ENCODE measurements around the gene HSPB1. TPM values are rescaled to one million over a fixed set of nuclear protein-coding genes. Genes with fewer than 3 reads are reported as not detected.
A peak's percentile ranks its signal among the peaks of the same experiment; 100 is the strongest.

The HSPB1 gene
- total RNA-seq, 1 donor from 2014 or later: 57.1 TPM

DNA sequence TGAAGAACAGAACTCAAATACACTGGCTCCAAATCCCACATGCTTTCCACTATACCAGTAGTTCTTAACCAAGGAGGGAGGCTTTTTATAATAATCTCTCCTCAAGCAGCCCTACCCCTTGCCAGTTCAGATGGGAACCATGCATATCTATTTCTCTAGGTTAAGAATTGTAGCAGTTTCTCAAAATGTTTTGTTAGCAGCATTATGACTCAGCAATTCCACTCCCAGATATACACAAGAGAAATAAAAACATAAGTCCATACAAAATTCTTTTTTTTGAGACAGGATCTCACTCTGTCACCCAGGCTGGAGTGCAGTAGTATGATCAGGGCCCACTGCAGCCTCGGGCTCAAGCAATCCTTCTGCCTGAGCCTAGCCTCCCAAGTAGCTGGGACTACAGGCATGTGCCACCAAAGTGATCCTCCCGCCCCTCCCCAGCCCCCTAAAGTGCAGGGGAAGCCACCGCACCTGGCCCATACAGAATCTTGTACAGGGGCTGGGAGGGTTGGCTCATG lies 38.2 kb downstream of the HSPB1 start:
- no peak overlapping the region for H3K4me3 Mint-ChIP-seq
- TF ChIP-seq, protein P1, sequence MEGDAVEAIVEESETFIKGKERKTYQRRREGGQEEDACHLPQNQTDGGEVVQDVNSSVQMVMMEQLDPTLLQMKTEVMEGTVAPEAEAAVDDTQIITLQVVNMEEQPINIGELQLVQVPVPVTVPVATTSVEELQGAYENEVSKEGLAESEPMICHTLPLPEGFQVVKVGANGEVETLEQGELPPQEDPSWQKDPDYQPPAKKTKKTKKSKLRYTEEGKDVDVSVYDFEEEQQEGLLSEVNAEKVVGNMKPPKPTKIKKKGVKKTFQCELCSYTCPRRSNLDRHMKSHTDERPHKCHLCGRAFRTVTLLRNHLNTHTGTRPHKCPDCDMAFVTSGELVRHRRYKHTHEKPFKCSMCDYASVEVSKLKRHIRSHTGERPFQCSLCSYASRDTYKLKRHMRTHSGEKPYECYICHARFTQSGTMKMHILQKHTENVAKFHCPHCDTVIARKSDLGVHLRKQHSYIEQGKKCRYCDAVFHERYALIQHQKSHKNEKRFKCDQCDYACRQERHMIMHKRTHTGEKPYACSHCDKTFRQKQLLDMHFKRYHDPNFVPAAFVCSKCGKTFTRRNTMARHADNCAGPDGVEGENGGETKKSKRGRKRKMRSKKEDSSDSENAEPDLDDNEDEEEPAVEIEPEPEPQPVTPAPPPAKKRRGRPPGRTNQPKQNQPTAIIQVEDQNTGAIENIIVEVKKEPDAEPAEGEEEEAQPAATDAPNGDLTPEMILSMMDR (conservative IDR thresholded peaks at IDR 0.05): no peak
- H3K9me3 Mint-ChIP-seq: no peaks in the 10 kb centered on the region
- H3K27ac Mint-ChIP-seq (ENCODE audit: unreplicated experiment): no peak overlapping the region
- peaks cover 14% of the 10 kb centered on the region for H3K36me3 Mint-ChIP-seq (ENCODE audit: low read depth)
- H3K27me3 Mint-ChIP-seq (ENCODE audit: low read depth): no peaks in the 10 kb centered on the region
- DNase-seq (ENCODE audit: low read depth, low spot score): no peak
- peaks cover 31% of the 10 kb centered on the region for H3K4me1 Mint-ChIP-seq

GRCh38 chr7:76342222-76342621 lies 39.7 kb downstream of the HSPB1 start:
- peak overlapping the region; percentile 58 for H3K27ac Mint-ChIP-seq (ENCODE audit: unreplicated experiment)
- peaks cover 36% of the 10 kb centered on the region for H3K4me1 Mint-ChIP-seq
- DNase-seq (ENCODE audit: low read depth, low spot score): no peak
- no peak overlapping the region for H3K4me3 Mint-ChIP-seq
- H3K36me3 Mint-ChIP-seq (ENCODE audit: low read depth): peaks cover 23% of the 10 kb centered on the region
- no peaks in the 10 kb centered on the region for H3K9me3 Mint-ChIP-seq
- H3K27me3 Mint-ChIP-seq (ENCODE audit: low read depth): no peaks in the 10 kb centered on the region
- TF ChIP-seq, protein P1 (conservative IDR thresholded peaks at IDR 0.05): no peak

GRCh38 chr7:76343294-76343930 lies 40.9 kb downstream of the HSPB1 start:
- peaks cover 39% of the 10 kb centered on the region for H3K4me1 Mint-ChIP-seq
- no peaks in the 10 kb centered on the region for H3K27me3 Mint-ChIP-seq (ENCODE audit: low read depth)
- peaks cover 27% of the 10 kb centered on the region for H3K36me3 Mint-ChIP-seq (ENCODE audit: low read depth)
- TF ChIP-seq, protein P1 (conservative IDR thresholded peaks at IDR 0.05): no peak
- DNase-seq (ENCODE audit: low read depth, low spot score): no peak
- H3K9me3 Mint-ChIP-seq: no peaks in the 10 kb centered on the region
- no peak overlapping the region for H3K4me3 Mint-ChIP-seq
- no peak overlapping the region for H3K27ac Mint-ChIP-seq (ENCODE audit: unreplicated experiment)

GRCh38 chr7:76343931-76344321 lies 41.5 kb downstream of the HSPB1 start:
- TF ChIP-seq, protein P1 (conservative IDR thresholded peaks at IDR 0.05): no peak
- Mint-ChIP-seq H3K4me1 (peaks cover 37% of the 10 kb centered on the region), H3K36me3 (ENCODE audit: low read depth) (peaks cover 27% of the 10 kb centered on the region), H3K27me3 (ENCODE audit: low read depth) (no peaks in the 10 kb centered on the region), H3K4me3 (no peak overlapping the region), H3K27ac (ENCODE audit: unreplicated experiment) (no peak overlapping the region), H3K9me3 (no peaks in the 10 kb centered on the region)
- no peak for DNase-seq (ENCODE audit: low read depth, low spot score)

DNA sequence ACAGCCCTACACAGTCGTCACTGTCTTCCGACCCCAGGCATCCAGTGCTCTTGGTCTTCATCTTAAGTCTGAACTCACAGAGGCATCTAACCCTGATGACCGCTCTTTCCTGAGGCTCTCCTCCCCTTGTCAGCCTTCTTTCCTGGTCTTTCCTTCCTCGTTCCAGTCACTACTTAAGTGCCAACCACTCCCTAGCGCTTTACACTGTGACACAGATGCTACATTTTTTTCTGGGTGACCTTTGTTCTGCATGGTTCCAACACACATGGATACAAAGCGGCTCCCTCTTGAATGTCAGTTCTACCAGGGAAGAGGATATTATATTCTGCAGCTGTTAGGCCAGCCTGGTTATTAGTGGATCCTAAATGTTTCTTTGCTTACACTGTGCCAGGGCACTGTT lies 43.6 kb downstream of the HSPB1 start:
- TF ChIP-seq, protein P1 (conservative IDR thresholded peaks at IDR 0.05): no peak
- no peak overlapping the region for H3K4me3 Mint-ChIP-seq
- peaks cover 30% of the 10 kb centered on the region for H3K4me1 Mint-ChIP-seq
- peak overlapping the region; percentile 88 for H3K27ac Mint-ChIP-seq (ENCODE audit: unreplicated experiment)
- H3K9me3 Mint-ChIP-seq: no peaks in the 10 kb centered on the region
- no peaks in the 10 kb centered on the region for H3K27me3 Mint-ChIP-seq (ENCODE audit: low read depth)
- H3K36me3 Mint-ChIP-seq (ENCODE audit: low read depth): peaks cover 32% of the 10 kb centered on the region
- no peak for DNase-seq (ENCODE audit: low read depth, low spot score)

Data from neural crest cell (in vitro differentiated cells).